SK-N-MC (cell line): ENCODE results near the gene PPP1R1B.

Experiments
- DNase-seq: peaks from one replicate; pipeline ENCODE4 v3.0.0-alpha.2; 2011; ENCODE audit warnings: low read depth, low spot score
- H3K27ac ChIP-seq: fragments of 200-600 bp; sonication (generic); 2 replicates; pipeline ENCODE4 v1.5.1; 2016; ENCODE audit warnings: mixed run types
- H3K36me3 ChIP-seq: fragments of 200-600 bp; sonication (generic); 2 replicates; pipeline ENCODE4 v1.6.1; 2017; ENCODE audit warnings: antibody characterized with exemption, low read length, mixed read lengths; ENCODE audit not compliant: insufficient read depth
- H3K4me3 ChIP-seq: fragments of 200-600 bp; sonication (generic); 2 replicates; pipeline ENCODE4 v1.5.1; 2016
- H3K9ac ChIP-seq: fragments of 200-600 bp; sonication (generic); 2 replicates; pipeline ENCODE4 v1.8.0; 2017; ENCODE audit warnings: mixed run types, mixed read lengths; ENCODE audit not compliant: insufficient read length
- H3K9me3 ChIP-seq: fragments of 200-600 bp; sonication (generic); 2 replicates; pipeline ENCODE4 v1.6.1; 2017; ENCODE audit warnings: low read depth, mild to moderate bottlenecking, antibody characterized with exemption, low read length, moderate library complexity, mixed read lengths
- EZH2 ChIP-seq: fragments of 200-600 bp; sonication (generic); IDR thresholded peaks from one replicate; pipeline ENCODE4 v1.6.1; 2017; ENCODE audit warnings: antibody characterized with exemption
- FOXP2 ChIP-seq: optimal IDR thresholded peaks from 2 replicates; pipeline ENCODE3; 2011; ENCODE audit warnings: mild to moderate bottlenecking, moderate library complexity; ENCODE audit not compliant: insufficient read depth; ENCODE audit errors: extremely low read length, control extremely low read depth
- POLR2AphosphoS5 ChIP-seq: IDR thresholded peaks from 2 replicates; pipeline ENCODE4 v1.6.1; 2012; ENCODE audit warnings: mild to moderate bottlenecking, low read depth, low read length, borderline replicate concordance

Gene PPP1R1B

GRCh38 chr17:39671651-39672521 lies 45.1 kb downstream of the PPP1R1B start:
- no peak for DNase-seq
- TF ChIP-seq FOXP2 (no peak), POLR2AphosphoS5 (no peak), EZH2 (no peak)
- Histone ChIP-seq H3K9ac (no peak overlapping the region), H3K4me3 (no peak overlapping the region), H3K9me3 (no peaks in the 10 kb centered on the region), H3K36me3 (no peaks in the 10 kb centered on the region), H3K27ac (no peak overlapping the region)

- no peak overlapping the region for H3K27ac ChIP-seq
- DNase-seq = no peak
- TF ChIP-seq EZH2 = no peak
- no peak for TF ChIP-seq POLR2AphosphoS5
- TF ChIP-seq FOXP2 = no peak
- no peaks in the 10 kb centered on the region for H3K36me3 ChIP-seq
- H3K9me3 ChIP-seq = no peaks in the 10 kb centered on the region
- H3K9ac ChIP-seq = no peak overlapping the region
- H3K4me3 ChIP-seq = no peak overlapping the region
Observed at GRCh38 chr17:39672522-39673334, 46.0 kb downstream of the PPP1R1B start.

GRCh38 chr17:39673335-39674081 lies 46.8 kb downstream of the PPP1R1B start:
- Histone ChIP-seq H3K9me3 (no peaks in the 10 kb centered on the region), H3K4me3 (no peak overlapping the region), H3K9ac (no peak overlapping the region), H3K36me3 (no peaks in the 10 kb centered on the region), H3K27ac (no peak overlapping the region)
- DNase-seq = no peak
- TF ChIP-seq POLR2AphosphoS5 (no peak), EZH2 (no peak), FOXP2 (no peak)

GRCh38 chr17:39674179-39674578 lies 47.4 kb downstream of the PPP1R1B start:
- Histone ChIP-seq H3K27ac (no peak overlapping the region), H3K9me3 (no peaks in the 10 kb centered on the region), H3K4me3 (no peak overlapping the region), H3K36me3 (no peaks in the 10 kb centered on the region), H3K9ac (no peak overlapping the region)
- DNase-seq = no peak
- no peak for TF ChIP-seq POLR2AphosphoS5
- TF ChIP-seq FOXP2 = no peak

GRCh38 chr17:39674702-39675389 lies 48.1 kb downstream of the PPP1R1B start:
- Histone ChIP-seq H3K4me3 (no peak overlapping the region), H3K9ac (no peak overlapping the region), H3K9me3 (no peaks in the 10 kb centered on the region), H3K27ac (no peak overlapping the region), H3K36me3 (no peaks in the 10 kb centered on the region)
- TF ChIP-seq EZH2 (no peak), FOXP2 (no peak), POLR2AphosphoS5 (no peak)
- DNase-seq = no peak

- Histone ChIP-seq H3K9ac (no peak overlapping the region), H3K27ac (no peak overlapping the region), H3K36me3 (no peaks in the 10 kb centered on the region), H3K4me3 (no peak overlapping the region), H3K9me3 (no peaks in the 10 kb centered on the region)
- no peak for TF ChIP-seq EZH2
- TF ChIP-seq FOXP2 = no peak
- no peak for TF ChIP-seq POLR2AphosphoS5
- DNase-seq = no peak
Observed at GRCh38 chr17:39675390-39676082, 48.8 kb downstream of the PPP1R1B start.

GRCh38 chr17:39676198-39676819 lies 49.6 kb downstream of the PPP1R1B start:
- Histone ChIP-seq H3K4me3 (no peak overlapping the region), H3K9ac (no peak overlapping the region), H3K36me3 (no peaks in the 10 kb centered on the region), H3K27ac (no peak overlapping the region), H3K9me3 (no peaks in the 10 kb centered on the region)
- TF ChIP-seq FOXP2 = no peak
- TF ChIP-seq POLR2AphosphoS5 = no peak
- DNase-seq = no peak

- Histone ChIP-seq H3K36me3 (no peaks in the 10 kb centered on the region), H3K4me3 (no peak overlapping the region), H3K27ac (0 out of 2 replicates have a peak overlapping the region, but pooled peaks have one; percentile 46), H3K9ac (no peak overlapping the region), H3K9me3 (no peaks in the 10 kb centered on the region)
- TF ChIP-seq FOXP2 (no peak), EZH2 (no peak), POLR2AphosphoS5 (no peak)
- no peak for DNase-seq
Observed at GRCh38 chr17:39677072-39677471, 50.3 kb downstream of the PPP1R1B start.
